HEK293 (cell line): Measurements from ENCODE around the gene CLCN2.
A peak's percentile ranks its signal among the peaks of the same experiment; 100 is the strongest.

ENCODE experiments used
- CTCF ChIA-PET: fragments of 350-600 bp; formaldehyde crosslinking; extraction: SDS; loops from one replicate; lab custom pipeline; 2021; ENCODE audit warnings: antibody characterized with exemption; lab: Yijun Ruan, JAX
- POLR2A ChIA-PET: fragments of 300-600 bp; formaldehyde crosslinking; extraction: SDS; loops from one replicate; lab custom pipeline; 2020; ENCODE audit warnings: antibody characterized with exemption, inconsistent platforms; lab: Yijun Ruan, JAX
- H3K27ac ChIP-seq: fragments of 200-500 bp; sonication (Bioruptor generic); 2 replicates; pipeline ENCODE4 v1.5.1; 2014; ENCODE audit warnings: low read depth, low read length, control low read depth, inconsistent platforms; ENCODE audit errors: extremely low read depth
- H3K36me3 ChIP-seq, 2 experiments: fragments of 200-500 bp in 1 of 2; sonication (Bioruptor generic) in 1 of 2; 1 replicate in 1 of 2; 2 replicates in 1 of 2; pipeline ENCODE4 v1.5.1; 2014 to 2017; ENCODE audit warnings: inconsistent platforms in 2 of 2, low read length in 2 of 2; ENCODE audit not compliant: control insufficient read depth in 2 of 2, insufficient read depth in 1 of 2
- H3K4me1 ChIP-seq: fragments of 200-500 bp; sonication (Bioruptor generic); 2 replicates; pipeline ENCODE4 v1.5.1; 2014; ENCODE audit warnings: mild to moderate bottlenecking, low read length, inconsistent platforms; ENCODE audit not compliant: control insufficient read depth, insufficient read depth
- H3K4me3 ChIP-seq: 2 replicates; pipeline ENCODE4 v1.5.1; 2011; ENCODE audit warnings: low read depth, mild to moderate bottlenecking, control low read depth, low read length, moderate library complexity
- H3K9me3 ChIP-seq: fragments of 200-500 bp; sonication (Bioruptor generic); 2 replicates; pipeline ENCODE4 v1.5.1; 2014; ENCODE audit warnings: low read depth, low read length, inconsistent platforms; ENCODE audit not compliant: control insufficient read depth, insufficient read depth
- ATF2 ChIP-seq: fragments of 450-650 bp; formaldehyde crosslinking; IDR thresholded peaks from 2 replicates; pipeline ENCODE4 v1.5.1; 2016; ENCODE audit warnings: missing biosample characterization, missing genetic modification characterization, low read depth
- BCL6B ChIP-seq: fragments of 450-650 bp; formaldehyde crosslinking; IDR thresholded peaks from 2 replicates; pipeline ENCODE4 v1.5.1; 2017; ENCODE audit warnings: missing biosample characterization, missing genetic modification characterization
- HOXA7 ChIP-seq: sonication (generic); formaldehyde crosslinking; IDR thresholded peaks from 2 replicates; pipeline ENCODE4 v1.8.1; 2022; ENCODE audit warnings: missing genetic modification reagents, borderline replicate concordance
- KLF10 ChIP-seq: fragments of 450-650 bp; IDR thresholded peaks from 2 replicates; pipeline ENCODE4 v1.5.1; 2018; ENCODE audit warnings: missing biosample characterization, mild to moderate bottlenecking, missing genetic modification characterization
- PRDM2 ChIP-seq: fragments of 450-650 bp; formaldehyde crosslinking; IDR thresholded peaks from 2 replicates; pipeline ENCODE4 v1.5.1; 2016; ENCODE audit warnings: missing biosample characterization, missing genetic modification characterization, borderline replicate concordance
- RBAK ChIP-seq: fragments of 450-650 bp; formaldehyde crosslinking; IDR thresholded peaks from 2 replicates; pipeline ENCODE4 v1.5.1; 2016; ENCODE audit warnings: missing biosample characterization, missing genetic modification characterization
- REST ChIP-seq: fragments of 450-650 bp; formaldehyde crosslinking; IDR thresholded peaks from 2 replicates; pipeline ENCODE4 v1.5.1; 2016; ENCODE audit warnings: missing biosample characterization, missing genetic modification characterization
- SETDB1 ChIP-seq: IDR thresholded peaks from one replicate; pipeline ENCODE4 v1.6.1; 2017; ENCODE audit warnings: mild to moderate bottlenecking, low read length, moderate library complexity, mixed read lengths; ENCODE audit not compliant: insufficient read length
- YY2 ChIP-seq: fragments of 450-650 bp; formaldehyde crosslinking; IDR thresholded peaks from 2 replicates; pipeline ENCODE4 v1.5.1; 2016; ENCODE audit warnings: missing biosample characterization, missing genetic modification characterization
- ZEB2 ChIP-seq: fragments of 450-650 bp; formaldehyde crosslinking; IDR thresholded peaks from 2 replicates; pipeline ENCODE4 v1.5.1; 2016; ENCODE audit warnings: missing biosample characterization, missing genetic modification characterization
- ZFP41 ChIP-seq: fragments of 450-650 bp; formaldehyde crosslinking; IDR thresholded peaks from 2 replicates; pipeline ENCODE4 v1.5.1; 2016; ENCODE audit warnings: missing biosample characterization, missing genetic modification characterization, borderline replicate concordance
- ZNF114 ChIP-seq: fragments of 450-650 bp; formaldehyde crosslinking; IDR thresholded peaks from 2 replicates; pipeline ENCODE4 v1.5.0; 2017; ENCODE audit warnings: missing biosample characterization, missing genetic modification characterization
- ZNF169 ChIP-seq: fragments of 450-650 bp; formaldehyde crosslinking; IDR thresholded peaks from 2 replicates; pipeline ENCODE4 v1.5.1; 2016; ENCODE audit warnings: missing biosample characterization, missing genetic modification characterization
- ZNF211 ChIP-seq: fragments of 450-650 bp; formaldehyde crosslinking; IDR thresholded peaks from 2 replicates; pipeline ENCODE4 v1.5.1; 2016; ENCODE audit warnings: low read depth, missing biosample characterization, missing genetic modification characterization
- ZNF274 ChIP-seq, 2 experiments: fragments of 200-500 bp in 1 of 2; fragments of 450-650 bp in 1 of 2; sonication (Bioruptor generic) in 1 of 2; formaldehyde crosslinking in 1 of 2; IDR thresholded peaks; 2 replicates each; pipeline versions ENCODE4 v1.5.1 to v1.6.1; 2014 to 2016; ENCODE audit warnings: borderline replicate concordance in 1 of 2, inconsistent platforms in 1 of 2, low read length in 1 of 2, missing biosample characterization in 1 of 2, missing genetic modification characterization in 1 of 2
- ZNF704 ChIP-seq: fragments of 450-650 bp; formaldehyde crosslinking; IDR thresholded peaks from 2 replicates; pipeline ENCODE4 v1.5.1; 2016; ENCODE audit warnings: missing biosample characterization, missing genetic modification characterization

The CLCN2 gene

GRCh38 chr3:184375747-184376461, 14.5 kb upstream of the CLCN2 start:
- ChIA-PET CTCF (interaction anchor here (1.3 to 6.5 kb wide), 2 partner anchors 93 to 166 kb away, joined by 3 to 184 read pairs; no protein-coding TSS in a partner anchor), POLR2A (no interaction called here)
- no peak overlapping the region for H3K27ac ChIP-seq
- TF ChIP-seq ZFP41 (no peak), REST (peak; percentile 40; the same call in 1 of the 2 replicates)
- no peak overlapping the region for H3K4me3 ChIP-seq
- no peaks in the 10 kb centered on the region for H3K36me3 ChIP-seq
- H3K4me1 ChIP-seq, result no peaks in the 10 kb centered on the region
- no peaks in the 10 kb centered on the region for H3K9me3 ChIP-seq

GRCh38 chr3:184373422-184373821, 12.0 kb upstream of the CLCN2 start:
- TF ChIP-seq YY2, result no peak
- TF ChIP-seq RBAK, result no peak
- no peak for TF ChIP-seq ZNF211
- TF ChIP-seq KLF10, result no peak
- no peak for TF ChIP-seq ZNF274 (IDR thresholded peaks at IDR 0.05; ENCODE audit: low read length)
- no peak for TF ChIP-seq ZNF274 (tag by site-specific recombination; IDR thresholded peaks at IDR 0.05; ENCODE audit: borderline replicate concordance)
- TF ChIP-seq BCL6B (tag by site-specific recombination), result no peak
- Histone ChIP-seq H3K4me3 (no peak overlapping the region), H3K27ac (no peak overlapping the region), H3K36me3 (peaks cover 0 to 13% of the 10 kb centered on the region in 2 experiments; a peak in 1 of 3 replicates), H3K9me3 (no peaks in the 10 kb centered on the region), H3K4me1 (no peaks in the 10 kb centered on the region)
- ChIA-PET CTCF (interaction anchor here (1.0 to 7.7 kb wide), 5 partner anchors 10 to 168 kb away, joined by 3 to 184 read pairs (median 55); no protein-coding TSS in a partner anchor), POLR2A (interaction anchor here (1.0 to 1.9 kb wide), 3 partner anchors 11 to 140 kb away, joined by 3 to 10 read pairs (median 3); partner anchors contain the start of genes CLCN2 and POLR2H)

- Histone ChIP-seq H3K27ac (no peak overlapping the region), H3K9me3 (no peaks in the 10 kb centered on the region), H3K4me1 (no peaks in the 10 kb centered on the region), H3K36me3 (peaks cover 0 to 18% of the 10 kb centered on the region in 2 experiments; a peak in 1 of 3 replicates), H3K4me3 (no peak overlapping the region)
- POLR2A ChIA-PET, result interaction anchor here (1.0 to 1.9 kb wide), 3 partner anchors 12 to 141 kb away, joined by 3 to 10 read pairs (median 3); partner anchors contain the start of genes CLCN2 and POLR2H
- CTCF ChIA-PET, result interaction anchor here (0.6 to 7.7 kb wide), 9 partner anchors 10 to 169 kb away, joined by 3 to 184 read pairs (median 6); partner anchors contain the start of gene FAM131A
- TF ChIP-seq HOXA7 (no peak), ATF2 (tag by site-specific recombination) (no peak), ZNF169 (tag by site-specific recombination) (no peak), ZEB2 (tag by site-specific recombination) (no peak), ZNF114 (tag by site-specific recombination) (no peak), ZNF211 (no peak), SETDB1 (no peak), ZNF704 (tag by site-specific recombination) (no peak), PRDM2 (tag by site-specific recombination) (no peak)
These were observed 11.5 kb upstream of the CLCN2 start for GRCh38 chr3:184372911-184373310.
